Dendritic cell treated with granulocyte-macrophage colony-stimulating factor and Interleukin-4, amounts not matched to agents 40 ng/mL and 50 ng/mL, for 4 days (primary cell): Measurements from ENCODE around the gene MSRB3.
"Not testable (repeated sequence)": the region's sequence is repeated elsewhere in the genome, so short reads cannot be mapped to it uniquely, and the experiment has no call there.

Experiments
- H3K27ac Mint-ChIP-seq: one replicate; pipeline ENCODE4 v1.8.0; 2022; ENCODE audit warnings: mild to moderate bottlenecking, mixed read lengths
- H3K27me3 Mint-ChIP-seq: one replicate; pipeline ENCODE4 v1.8.0; 2022; ENCODE audit warnings: mild to moderate bottlenecking, mixed read lengths
- H3K36me3 Mint-ChIP-seq: one replicate; pipeline ENCODE4 v1.8.0; 2022; ENCODE audit warnings: low read depth, mixed read lengths
- H3K4me1 Mint-ChIP-seq: one replicate; pipeline ENCODE4 v1.8.0; 2022; ENCODE audit warnings: low read depth, mixed read lengths
- H3K4me3 Mint-ChIP-seq: one replicate; pipeline ENCODE4 v1.8.0; 2022; ENCODE audit warnings: mild to moderate bottlenecking, moderate library complexity, mixed read lengths
- H3K9me3 Mint-ChIP-seq: one replicate; pipeline ENCODE4 v1.8.0; 2022; ENCODE audit warnings: mixed read lengths
- intact Hi-C: fragments of 100-400 bp; cut with micrococcal nuclease; formaldehyde crosslinking; loops from one replicate; pipeline ENCODE4 v1.15.0; 2022

MSRB3 gene

DNA sequence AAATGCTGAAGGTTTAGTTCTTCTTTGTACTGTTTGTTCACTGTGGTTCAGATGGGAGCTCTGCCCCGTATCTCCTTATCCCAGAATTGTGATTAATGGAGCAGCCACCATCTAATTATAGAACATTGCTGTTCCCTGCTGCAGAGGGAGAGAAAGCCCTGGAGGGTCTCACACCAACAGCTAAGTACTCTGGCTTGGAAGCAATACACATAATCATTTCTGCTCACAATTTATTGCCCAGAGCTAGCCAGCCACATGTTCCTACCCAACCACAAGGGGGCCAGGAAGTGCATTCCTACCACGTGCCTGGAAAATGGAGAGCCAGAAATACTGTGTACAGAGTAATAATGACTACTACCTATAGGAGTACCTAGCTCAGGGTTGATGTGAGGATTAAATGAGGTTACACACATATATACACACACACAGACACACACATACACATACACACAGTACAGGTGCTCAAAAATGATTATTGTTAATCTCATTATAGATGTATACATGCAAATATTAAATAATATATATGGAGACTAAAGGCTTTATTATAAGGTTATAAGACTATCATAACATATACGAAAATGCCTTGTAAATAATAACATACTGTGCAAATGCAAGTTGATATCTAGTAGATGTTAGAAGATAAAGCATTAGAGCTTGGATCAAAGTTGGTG lies 22.3 kb downstream of the MSRB3 start:
- Mint-ChIP-seq H3K27ac (no peak overlapping the region), H3K36me3 (no peaks in the 10 kb centered on the region), H3K9me3 (no peaks in the 10 kb centered on the region), H3K4me1 (peaks cover 27% of the 10 kb centered on the region), H3K27me3 (no peaks in the 10 kb centered on the region), H3K4me3 (no peak overlapping the region)
- intact Hi-C loops = no loop called here

DNA sequence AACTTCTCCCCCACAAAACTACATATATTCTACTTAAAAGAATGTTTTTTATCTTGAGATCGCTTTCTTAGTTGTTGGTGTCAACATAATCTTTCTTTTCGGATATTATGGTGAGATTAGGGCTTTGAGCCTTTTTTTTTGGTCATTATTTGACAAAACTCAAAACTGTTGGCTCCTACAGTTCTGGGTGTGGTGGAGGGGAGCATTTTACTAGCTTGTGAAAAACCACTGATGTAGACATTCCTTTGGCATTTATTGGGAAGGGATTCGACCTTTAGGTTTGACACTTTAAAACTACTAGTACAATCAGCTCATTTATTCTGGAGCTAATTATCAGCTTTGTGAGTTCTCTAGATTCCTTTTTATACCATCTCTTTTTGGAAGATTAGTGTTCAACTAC lies 24.4 kb downstream of the MSRB3 start:
- intact Hi-C loops = no loop called here
- Mint-ChIP-seq H3K36me3 (no peaks in the 10 kb centered on the region), H3K27me3 (no peaks in the 10 kb centered on the region), H3K9me3 (no peaks in the 10 kb centered on the region), H3K4me3 (no peak overlapping the region), H3K27ac (no peak overlapping the region), H3K4me1 (peaks cover 21% of the 10 kb centered on the region)

DNA sequence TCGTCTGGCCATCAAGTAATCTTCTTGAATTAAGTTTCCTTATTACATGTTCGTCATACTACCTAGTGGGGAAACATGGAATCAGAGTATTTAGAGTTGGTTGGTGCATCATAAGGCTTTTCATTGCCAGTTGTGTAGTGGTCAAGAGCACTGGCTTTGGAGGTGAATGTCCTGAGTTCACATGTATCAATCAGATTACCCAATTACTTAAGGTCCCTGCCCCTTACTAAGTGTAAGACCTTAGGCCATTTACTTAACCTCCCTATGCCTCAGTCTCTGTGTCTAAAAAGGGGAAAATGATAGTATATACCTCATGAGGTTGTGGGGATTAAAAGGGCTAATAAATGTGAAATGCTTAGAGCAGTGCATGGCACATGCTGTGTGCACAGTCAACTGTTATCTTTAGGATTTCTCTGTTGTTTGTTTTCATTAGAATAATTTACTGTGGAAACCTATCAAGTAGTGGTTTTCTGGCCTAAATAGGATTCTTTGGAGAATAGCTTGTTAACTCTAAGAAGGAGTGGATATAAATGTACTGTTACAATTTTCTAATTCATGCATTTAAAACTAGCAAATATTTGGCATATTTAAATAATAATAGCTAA lies 27.0 kb downstream of the MSRB3 start:
- no peak overlapping the region for H3K27ac Mint-ChIP-seq
- intact Hi-C loops = loop anchor here (5.0 kb wide), 2 partner anchors 677 to 782 kb away; no protein-coding TSS in a partner anchor
- no peak overlapping the region for H3K4me3 Mint-ChIP-seq
- H3K9me3 Mint-ChIP-seq = no peaks in the 10 kb centered on the region
- no peaks in the 10 kb centered on the region for H3K36me3 Mint-ChIP-seq
- H3K27me3 Mint-ChIP-seq = no peaks in the 10 kb centered on the region
- H3K4me1 Mint-ChIP-seq = peaks cover 23% of the 10 kb centered on the region

DNA sequence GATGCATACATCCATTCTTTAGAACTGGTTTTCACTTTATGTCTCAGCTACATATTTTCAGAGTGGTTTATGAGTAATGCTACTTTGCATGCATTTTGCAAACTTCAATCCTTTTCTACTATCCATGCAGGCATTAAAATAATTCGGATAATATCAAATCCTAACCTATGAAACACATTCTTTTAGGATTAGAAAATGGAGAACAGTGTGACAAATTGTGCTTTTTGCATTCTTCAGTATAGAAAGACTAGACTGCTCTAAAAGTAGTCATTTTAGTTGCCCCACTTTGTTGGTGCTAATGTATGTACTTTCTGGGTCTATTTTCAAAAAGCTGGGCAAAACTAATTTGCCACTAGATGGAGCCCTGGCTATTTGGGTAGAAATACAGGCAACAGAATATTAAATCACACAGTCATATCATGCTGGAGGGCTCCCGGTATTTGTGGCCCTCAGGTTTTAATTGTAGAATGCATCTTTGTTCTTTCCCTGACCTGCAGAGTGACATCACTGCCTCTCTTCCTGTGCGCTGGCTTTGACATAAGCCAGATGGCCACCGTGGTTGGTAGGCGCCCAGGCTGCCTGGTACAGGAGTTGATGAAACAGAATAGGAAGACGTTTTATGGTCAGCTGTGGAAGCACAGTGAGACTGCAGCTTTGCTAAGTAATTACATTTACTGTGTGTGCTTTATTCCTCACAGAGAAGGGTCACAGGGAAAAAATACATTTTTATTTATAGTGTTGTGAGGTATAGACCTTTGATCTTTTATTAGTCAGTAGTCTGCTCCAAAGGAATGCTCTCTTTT lies 28.1 kb downstream of the MSRB3 start:
- Mint-ChIP-seq H3K36me3 (no peaks in the 10 kb centered on the region), H3K27ac (no peak overlapping the region), H3K27me3 (no peaks in the 10 kb centered on the region), H3K4me3 (peak overlapping the region; percentile 49), H3K4me1 (peaks cover 23% of the 10 kb centered on the region), H3K9me3 (no peaks in the 10 kb centered on the region)
- intact Hi-C loops = loop anchor here (5.0 kb wide), 2 partner anchors 676 to 781 kb away; no protein-coding TSS in a partner anchor

DNA sequence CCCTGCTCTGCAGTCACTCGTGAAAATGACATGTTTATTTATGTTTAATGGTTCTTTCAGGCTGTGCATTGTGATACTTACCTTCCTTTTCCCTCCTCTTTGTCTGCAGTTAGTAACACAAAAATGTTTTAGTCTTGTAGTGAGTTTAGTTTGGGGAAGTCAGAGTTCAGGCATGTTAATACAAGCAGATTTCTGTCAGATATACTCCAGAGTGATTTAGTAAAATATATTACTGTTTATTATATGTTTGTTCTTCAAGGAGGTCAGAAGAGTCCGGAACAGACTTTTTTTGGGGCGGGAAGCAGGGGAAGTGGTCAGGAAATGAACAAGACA lies 28.7 kb downstream of the MSRB3 start:
- H3K36me3 Mint-ChIP-seq = no peaks in the 10 kb centered on the region
- H3K4me1 Mint-ChIP-seq = peaks cover 23% of the 10 kb centered on the region
- intact Hi-C loops = loop anchor here (5.0 kb wide), 2 partner anchors 675 to 780 kb away; no protein-coding TSS in a partner anchor
- H3K27ac Mint-ChIP-seq = no peak overlapping the region
- no peaks in the 10 kb centered on the region for H3K9me3 Mint-ChIP-seq
- no peak overlapping the region for H3K4me3 Mint-ChIP-seq
- H3K27me3 Mint-ChIP-seq = no peaks in the 10 kb centered on the region

DNA sequence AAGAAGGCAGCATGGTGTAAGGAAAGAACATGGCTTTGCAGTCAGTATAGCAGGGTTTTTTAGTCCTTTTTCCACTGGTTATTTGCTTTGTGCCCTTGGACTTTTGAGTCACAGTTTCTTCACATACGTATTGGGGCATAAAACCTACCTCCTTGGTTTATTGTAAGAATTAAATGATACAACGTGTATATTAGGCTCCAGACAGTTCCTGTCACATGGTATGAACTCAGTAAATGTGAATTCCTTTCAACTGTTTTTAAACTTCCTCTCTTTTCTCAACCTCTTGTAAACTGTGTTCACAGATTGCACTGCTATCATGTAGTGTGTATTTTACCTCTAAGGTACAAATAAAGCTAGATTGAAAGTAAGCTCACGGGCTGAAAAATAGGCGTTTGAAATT lies 29.5 kb downstream of the MSRB3 start:
- H3K36me3 Mint-ChIP-seq = no peaks in the 10 kb centered on the region
- intact Hi-C loops = loop anchor here (5.0 kb wide), 2 partner anchors 674 to 779 kb away; no protein-coding TSS in a partner anchor
- no peaks in the 10 kb centered on the region for H3K9me3 Mint-ChIP-seq
- H3K4me3 Mint-ChIP-seq = no peak overlapping the region
- H3K27ac Mint-ChIP-seq = no peak overlapping the region
- H3K27me3 Mint-ChIP-seq = no peaks in the 10 kb centered on the region
- H3K4me1 Mint-ChIP-seq = peaks cover 23% of the 10 kb centered on the region

DNA sequence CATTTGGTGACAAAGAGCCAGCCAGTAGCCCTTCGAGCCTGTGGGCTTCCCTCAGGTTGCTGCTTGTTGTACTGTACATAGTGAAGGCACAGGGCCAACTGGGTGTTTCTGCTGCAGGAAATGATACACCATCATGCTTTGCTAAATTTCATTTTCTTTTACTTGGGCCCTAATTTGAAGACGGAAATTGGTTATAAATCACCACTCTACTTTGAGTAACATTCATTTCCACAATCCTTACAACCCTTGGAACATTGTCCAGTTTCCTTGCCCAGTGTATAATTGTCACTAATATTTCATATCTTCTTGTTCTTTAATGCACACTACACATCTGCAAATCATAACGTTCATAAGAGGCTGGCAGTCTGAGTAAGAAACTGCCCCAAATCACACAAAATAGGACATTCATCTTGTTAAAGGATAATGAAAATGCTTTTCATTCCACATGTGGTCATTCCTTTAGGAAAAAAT lies 30.2 kb downstream of the MSRB3 start:
- intact Hi-C loops = loop anchor here (5.0 kb wide), 2 partner anchors 674 to 779 kb away; no protein-coding TSS in a partner anchor
- Mint-ChIP-seq H3K27ac (no peak overlapping the region), H3K36me3 (no peaks in the 10 kb centered on the region), H3K27me3 (no peaks in the 10 kb centered on the region), H3K9me3 (no peaks in the 10 kb centered on the region), H3K4me1 (peaks cover 23% of the 10 kb centered on the region), H3K4me3 (no peak overlapping the region)

DNA sequence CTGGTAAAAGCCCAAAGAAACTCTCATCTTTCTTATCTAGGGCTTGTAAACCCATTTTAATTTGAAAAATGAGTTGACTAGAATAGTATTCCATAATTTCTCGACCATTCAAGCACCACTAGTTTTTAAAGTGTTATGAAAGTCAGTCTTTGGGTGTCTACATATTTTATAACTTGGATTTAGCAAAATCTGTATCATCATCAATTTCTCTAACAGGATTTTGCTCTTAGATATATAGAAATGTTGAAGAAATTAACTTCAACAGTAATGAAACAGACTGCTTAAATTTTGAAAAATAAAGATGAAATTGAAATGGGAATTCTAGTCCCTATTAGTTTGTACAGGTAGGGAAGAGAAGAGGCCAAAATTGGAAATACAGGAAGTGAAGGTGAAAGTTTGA lies 32.8 kb downstream of the MSRB3 start:
- Mint-ChIP-seq H3K4me3 (no peak overlapping the region), H3K4me1 (peaks cover 19% of the 10 kb centered on the region), H3K27me3 (no peaks in the 10 kb centered on the region), H3K27ac (no peak overlapping the region), H3K9me3 (no peaks in the 10 kb centered on the region), H3K36me3 (no peaks in the 10 kb centered on the region)
- intact Hi-C loops = loop anchor here (5.0 to 10.0 kb wide), 2 partner anchors 244 to 376 kb away; no protein-coding TSS in a partner anchor

DNA sequence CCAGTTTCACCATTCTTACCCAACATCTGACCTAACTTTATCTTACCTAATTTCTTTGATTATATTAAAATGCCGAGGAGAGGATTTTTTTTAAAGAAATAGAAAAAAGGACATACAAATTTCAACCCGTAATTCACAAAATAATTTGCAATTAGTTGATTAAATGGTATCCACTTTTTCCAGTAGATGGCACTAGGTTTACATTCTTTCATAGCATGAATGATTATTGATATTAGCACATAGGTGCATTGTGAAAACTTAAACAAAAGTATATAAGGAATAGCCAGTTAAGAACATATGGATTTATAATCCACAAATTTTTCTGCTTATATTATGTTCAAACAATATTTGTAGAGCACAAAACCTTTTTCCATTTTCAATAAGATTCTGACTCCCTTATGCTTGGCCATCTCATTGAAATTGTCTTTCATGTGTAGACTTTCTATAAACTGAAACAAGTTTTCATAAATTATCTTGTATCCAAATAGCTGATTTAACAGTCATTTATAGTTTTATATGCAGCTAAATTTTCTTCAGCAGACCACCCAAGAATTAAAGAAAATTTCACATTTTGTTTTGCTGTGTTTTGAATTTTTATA lies 35.3 kb downstream of the MSRB3 start:
- Mint-ChIP-seq H3K9me3 (no peaks in the 10 kb centered on the region), H3K27me3 (no peaks in the 10 kb centered on the region), H3K36me3 (no peaks in the 10 kb centered on the region), H3K4me1 (peaks cover under 1% of the 10 kb centered on the region), H3K4me3 (no peak overlapping the region), H3K27ac (no peak overlapping the region)
- intact Hi-C loops = loop anchor here (5.0 to 10.0 kb wide), 2 partner anchors 241 to 373 kb away; no protein-coding TSS in a partner anchor

DNA sequence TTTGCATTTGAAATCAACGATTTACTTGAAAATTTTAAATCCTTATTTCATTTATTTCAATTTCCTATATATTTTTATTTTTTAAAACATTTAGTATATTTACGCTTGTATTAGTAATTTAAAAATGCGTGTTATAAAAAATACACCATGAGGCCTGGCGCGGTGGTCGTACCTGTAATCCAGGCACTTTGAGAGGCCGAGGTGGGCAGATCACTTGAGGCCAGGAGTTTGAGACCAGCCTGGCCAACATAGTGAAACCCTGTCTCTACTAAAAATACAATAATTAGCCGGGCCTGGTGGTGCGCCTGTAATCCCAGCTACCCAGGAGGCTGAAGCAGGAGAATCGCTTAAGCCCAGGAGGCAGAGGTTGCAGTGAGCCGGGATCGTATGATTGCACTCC lies 36.8 kb downstream of the MSRB3 start:
- H3K36me3 Mint-ChIP-seq, H3K9me3 Mint-ChIP-seq, H3K27ac Mint-ChIP-seq, H3K4me1 Mint-ChIP-seq, H3K4me3 Mint-ChIP-seq, H3K27me3 Mint-ChIP-seq: not testable (repeated sequence)
- intact Hi-C loops = loop anchor here (5.0 to 10.0 kb wide), 2 partner anchors 240 to 792 kb away; no protein-coding TSS in a partner anchor

DNA sequence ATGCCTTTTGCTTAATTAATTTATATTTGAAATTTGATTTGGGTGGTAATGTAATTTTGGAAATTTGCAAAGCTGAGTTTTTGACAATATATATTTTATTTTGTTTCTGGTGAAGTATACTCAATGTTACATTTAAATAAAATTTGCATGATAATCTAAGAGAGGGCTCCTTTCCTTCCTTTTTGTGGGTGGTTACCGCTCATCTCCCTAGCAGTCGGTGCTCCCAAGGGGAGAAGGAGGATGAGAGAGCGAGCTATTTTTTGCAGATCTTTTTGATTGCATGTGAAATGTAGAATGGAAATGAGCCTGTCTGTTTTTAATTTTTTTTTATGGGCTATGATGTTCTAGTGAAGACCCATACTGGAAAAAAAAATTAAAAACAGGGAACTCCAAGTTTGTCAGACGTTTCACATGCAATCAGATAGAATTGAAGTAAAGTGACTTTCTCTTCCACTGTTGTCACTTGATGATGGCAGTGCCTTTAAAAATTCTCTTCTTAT lies 39.8 kb downstream of the MSRB3 start:
- Mint-ChIP-seq H3K4me3 (no peak overlapping the region), H3K27me3 (no peaks in the 10 kb centered on the region)
- intact Hi-C loops = loop anchor here (5.0 to 10.0 kb wide), 2 partner anchors 237 to 789 kb away; no protein-coding TSS in a partner anchor

DNA sequence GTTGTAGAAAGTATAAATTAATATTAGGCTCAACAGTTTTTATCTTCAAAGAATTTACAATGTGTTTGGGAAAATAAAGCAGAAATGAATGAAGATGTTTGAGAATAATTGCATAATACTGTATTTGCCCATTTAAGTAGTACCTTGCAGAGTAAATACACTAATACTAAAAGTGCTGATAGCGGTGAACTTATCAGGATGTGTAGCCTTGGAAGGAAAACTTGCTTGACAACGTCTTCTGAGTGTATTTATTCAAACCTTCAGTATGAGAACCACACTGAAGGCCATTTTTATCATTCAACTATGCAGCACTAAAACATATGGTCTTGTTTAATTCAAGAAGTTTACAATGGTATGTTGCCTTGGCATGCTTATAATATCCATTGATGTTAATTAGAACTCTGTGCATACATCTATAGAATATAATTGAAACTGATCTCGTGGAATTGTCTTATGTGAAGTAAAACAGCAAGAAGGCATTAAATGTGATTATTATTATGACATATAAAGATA lies 41.3 kb downstream of the MSRB3 start:
- Mint-ChIP-seq H3K4me3 (no peak overlapping the region), H3K36me3 (no peaks in the 10 kb centered on the region), H3K27me3 (no peaks in the 10 kb centered on the region), H3K27ac (no peak overlapping the region), H3K4me1 (peaks cover 5% of the 10 kb centered on the region), H3K9me3 (no peaks in the 10 kb centered on the region)
- intact Hi-C loops = loop anchor here (5.0 to 10.0 kb wide), 2 partner anchors 235 to 788 kb away; no protein-coding TSS in a partner anchor

More for the DNA sequence above, 39.8 kb downstream of the MSRB3 start:
- Mint-ChIP-seq H3K9me3 (no peaks in the 10 kb centered on the region), H3K27ac (no peak overlapping the region), H3K4me1 (peaks cover 5% of the 10 kb centered on the region), H3K36me3 (no peaks in the 10 kb centered on the region)

DNA sequence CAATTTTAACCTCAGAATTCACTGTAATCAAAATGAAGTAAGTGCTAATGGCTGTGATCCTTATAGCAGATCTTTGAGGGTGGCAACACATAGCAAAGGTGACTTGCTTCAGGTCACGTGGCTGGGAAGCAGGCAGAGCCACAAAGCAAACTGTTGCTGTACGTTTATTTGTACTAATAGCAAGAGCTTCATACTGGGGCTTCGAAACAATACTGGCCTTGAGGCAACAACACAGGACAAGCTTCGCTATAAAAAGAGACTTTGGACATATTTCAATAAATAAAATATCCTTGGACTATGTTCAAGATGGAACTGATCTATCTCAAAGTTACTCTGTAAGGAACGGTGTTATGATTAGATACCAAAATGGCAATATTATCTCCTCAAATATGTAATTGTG lies 44.6 kb downstream of the MSRB3 start:
- no peaks in the 10 kb centered on the region for H3K27me3 Mint-ChIP-seq
- no peaks in the 10 kb centered on the region for H3K9me3 Mint-ChIP-seq
- peaks cover 5% of the 10 kb centered on the region for H3K4me1 Mint-ChIP-seq
- intact Hi-C loops = no loop called here
- no peak overlapping the region for H3K27ac Mint-ChIP-seq
- H3K36me3 Mint-ChIP-seq = no peaks in the 10 kb centered on the region
- no peak overlapping the region for H3K4me3 Mint-ChIP-seq
